HepG2 (cell line): ENCODE measurements around the gene KIF5B. TPM values are rescaled to one million over a fixed set of nuclear protein-coding genes. Genes with fewer than 3 reads are reported as not detected.

Source experiments
- ARNT ChIP-seq: fragments of 450-650 bp; IDR thresholded peaks from 2 replicates; pipeline ENCODE4 v1.6.1; 2017
- CHD4 ChIP-seq: fragments of 200-600 bp; sonication (generic); IDR thresholded peaks from 2 replicates; pipeline ENCODE4 v1.7.0; 2017; ENCODE audit warnings: mild to moderate bottlenecking, low read length, borderline replicate concordance
- CREM ChIP-seq, 2 experiments: sonication (generic) in 1 of 2; formaldehyde crosslinking in 1 of 2; IDR thresholded peaks; 2 replicates each; pipeline versions ENCODE4 v1.4.0 to v1.6.1; 2016 to 2020; ENCODE audit warnings: antibody characterized with exemption in 1 of 2, mild to moderate bottlenecking in 1 of 2, missing genetic modification reagents in 1 of 2
- FOXA1 ChIP-seq, 2 experiments: fragments of 450-650 bp in 1 of 2; sonication (generic) in 1 of 2; formaldehyde crosslinking in 1 of 2; IDR thresholded peaks; 2 replicates each; pipeline versions ENCODE4 v1.4.0 to v1.6.1; 2016 to 2020; ENCODE audit warnings: missing genetic modification reagents in 1 of 2
- FOXK2 ChIP-seq: fragments of 450-650 bp; IDR thresholded peaks from 2 replicates; pipeline ENCODE4 v1.6.1; 2016
- HDAC1 ChIP-seq: sonication (generic); formaldehyde crosslinking; IDR thresholded peaks from 2 replicates; pipeline ENCODE4 v1.5.1; 2020; ENCODE audit warnings: mild to moderate bottlenecking, missing genetic modification reagents
- HNRNPLL ChIP-seq: fragments of 200-400 bp; formaldehyde crosslinking; IDR thresholded peaks from 2 replicates; pipeline ENCODE4 v1.6.1; 2017; ENCODE audit warnings: mild to moderate bottlenecking, low read depth, low read length; ENCODE audit not compliant: poor library complexity, severe bottlenecking
- KDM2A ChIP-seq: sonication (generic); formaldehyde crosslinking; IDR thresholded peaks from 2 replicates; pipeline ENCODE4 v1.4.0; 2020; ENCODE audit warnings: low read depth, missing genetic modification reagents, borderline replicate concordance
- KLF16 ChIP-seq, 2 experiments: sonication (generic) in 1 of 2; formaldehyde crosslinking in 1 of 2; IDR thresholded peaks; 2 replicates each; pipeline versions ENCODE4 v1.6.1 to v1.8.0; 2016 to 2023; ENCODE audit warnings: missing genetic modification reagents in 2 of 2, missing compliant biosample characterization in 1 of 2
- NCOA2 ChIP-seq: sonication (generic); formaldehyde crosslinking; IDR thresholded peaks from 2 replicates; pipeline ENCODE4 v1.8.0; 2022; ENCODE audit warnings: inconsistent platforms
- NFRKB ChIP-seq: fragments of 450-650 bp; IDR thresholded peaks from 2 replicates; pipeline ENCODE4 v1.6.1; 2017
- NONO ChIP-seq, 2 experiments: fragments of 450-650 bp in 1 of 2; sonication (generic) in 1 of 2; formaldehyde crosslinking in 1 of 2; IDR thresholded peaks in 1 of 2; conservative IDR thresholded peaks in 1 of 2; 2 replicates each; pipeline versions ENCODE4 v1.6.1 to v1.8.0; 2017 to 2022; ENCODE audit warnings: mild to moderate bottlenecking in 1 of 2, missing genetic modification reagents in 1 of 2, moderate library complexity in 1 of 2
- POLR2AphosphoS2 ChIP-seq: IDR thresholded peaks from 2 replicates; pipeline ENCODE4 v1.6.1; 2011; ENCODE audit warnings: low read depth, low read length, improper control_type of control experiment
- TCF12 ChIP-seq, 2 experiments: fragments of 450-650 bp in 1 of 2; sonication (generic) in 1 of 2; formaldehyde crosslinking in 1 of 2; IDR thresholded peaks; 2 replicates each; pipeline versions ENCODE4 v1.6.1 to v1.8.0; 2017 to 2022; ENCODE audit warnings: antibody characterized with exemption in 1 of 2, mild to moderate bottlenecking in 1 of 2, missing genetic modification reagents in 1 of 2, moderate library complexity in 1 of 2
- ZBTB4 ChIP-seq: sonication (generic); formaldehyde crosslinking; IDR thresholded peaks from 2 replicates; pipeline ENCODE4 v1.4.0; 2020; ENCODE audit warnings: missing genetic modification reagents, mild to moderate bottlenecking, borderline replicate concordance
- ZFP1 ChIP-seq: IDR thresholded peaks from 2 replicates; pipeline ENCODE4 v1.6.1; 2016
- ZNF614 ChIP-seq: IDR thresholded peaks from 2 replicates; pipeline ENCODE4 v1.6.1; 2018; ENCODE audit warnings: missing biosample characterization, missing genetic modification reagents, inconsistent platforms, borderline replicate concordance
- polyA plus RNA-seq, 8 experiments: library from polyadenylated mRNA; depleted of rRNA in 3 of 8; stranded (reverse) in 7 of 8; unstranded in 1 of 8; fragments of >200 nt; fragmentation: Illumina TruSeq in 4 of 8; extraction: Trizol in 4 of 8; gene quantifications; 2 replicates each; pipeline versions ENCODE4 v1.2.1 to v1.2.3, GENCODE V29; 2011 to 2016; ENCODE audit warnings: low read depth in 4 of 8, missing spikeins in 1 of 8, mixed read lengths in 1 of 8; ENCODE audit not compliant: insufficient read depth in 1 of 8
- total RNA-seq, 5 experiments: library from RNA; depleted of rRNA; stranded (reverse); fragments of >200 nt; fragmentation: Illumina TruSeq; extraction: Trizol; gene quantifications; 2 replicates each; pipeline ENCODE4 v1.2.3, GENCODE V29; 2016; ENCODE audit warnings: low read depth in 1 of 5
- TF ChIP-seq, protein P1 (sequence below): sonication (generic); formaldehyde crosslinking; IDR thresholded peaks from 2 replicates; pipeline ENCODE4 v1.9.0; 2021; ENCODE audit warnings: missing genetic modification reagents, borderline replicate concordance
- TF ChIP-seq, protein P2 (sequence below): sonication (generic); formaldehyde crosslinking; IDR thresholded peaks from 2 replicates; pipeline ENCODE4 v1.5.0; 2020; ENCODE audit warnings: mild to moderate bottlenecking, missing genetic modification reagents

Gene KIF5B
- total and polyA plus RNA-seq, 2 of the 13 experiments (the other 11 are each of a cell fraction or from before 2014, with no cell fraction given), result 34.3 to 133 TPM

GRCh38 chr10:32104622-32105509 lies 48.6 kb upstream of the KIF5B start (continued):
- TF ChIP-seq, protein P1, sequence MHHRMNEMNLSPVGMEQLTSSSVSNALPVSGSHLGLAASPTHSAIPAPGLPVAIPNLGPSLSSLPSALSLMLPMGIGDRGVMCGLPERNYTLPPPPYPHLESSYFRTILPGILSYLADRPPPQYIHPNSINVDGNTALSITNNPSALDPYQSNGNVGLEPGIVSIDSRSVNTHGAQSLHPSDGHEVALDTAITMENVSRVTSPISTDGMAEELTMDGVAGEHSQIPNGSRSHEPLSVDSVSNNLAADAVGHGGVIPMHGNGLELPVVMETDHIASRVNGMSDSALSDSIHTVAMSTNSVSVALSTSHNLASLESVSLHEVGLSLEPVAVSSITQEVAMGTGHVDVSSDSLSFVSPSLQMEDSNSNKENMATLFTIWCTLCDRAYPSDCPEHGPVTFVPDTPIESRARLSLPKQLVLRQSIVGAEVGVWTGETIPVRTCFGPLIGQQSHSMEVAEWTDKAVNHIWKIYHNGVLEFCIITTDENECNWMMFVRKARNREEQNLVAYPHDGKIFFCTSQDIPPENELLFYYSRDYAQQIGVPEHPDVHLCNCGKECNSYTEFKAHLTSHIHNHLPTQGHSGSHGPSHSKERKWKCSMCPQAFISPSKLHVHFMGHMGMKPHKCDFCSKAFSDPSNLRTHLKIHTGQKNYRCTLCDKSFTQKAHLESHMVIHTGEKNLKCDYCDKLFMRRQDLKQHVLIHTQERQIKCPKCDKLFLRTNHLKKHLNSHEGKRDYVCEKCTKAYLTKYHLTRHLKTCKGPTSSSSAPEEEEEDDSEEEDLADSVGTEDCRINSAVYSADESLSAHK (CRISPR knock-in tag), result no peak
- no peak for TF ChIP-seq TCF12 (IDR thresholded peaks at IDR 0.05)
- no peak for TF ChIP-seq TCF12 (CRISPR knock-in tag; IDR thresholded peaks at IDR 0.05)
- TF ChIP-seq ARNT, result no peak
- no peak for TF ChIP-seq NFRKB
- no peak for TF ChIP-seq ZBTB4 (CRISPR knock-in tag)
- peak; percentile 18; the same call in 1 of the 2 replicates for TF ChIP-seq CREM (IDR thresholded peaks at IDR 0.05)
- no peak for TF ChIP-seq CREM (CRISPR knock-in tag; IDR thresholded peaks at IDR 0.05)
- no peak for TF ChIP-seq KDM2A
- no peak for TF ChIP-seq HDAC1
- TF ChIP-seq, protein P2, sequence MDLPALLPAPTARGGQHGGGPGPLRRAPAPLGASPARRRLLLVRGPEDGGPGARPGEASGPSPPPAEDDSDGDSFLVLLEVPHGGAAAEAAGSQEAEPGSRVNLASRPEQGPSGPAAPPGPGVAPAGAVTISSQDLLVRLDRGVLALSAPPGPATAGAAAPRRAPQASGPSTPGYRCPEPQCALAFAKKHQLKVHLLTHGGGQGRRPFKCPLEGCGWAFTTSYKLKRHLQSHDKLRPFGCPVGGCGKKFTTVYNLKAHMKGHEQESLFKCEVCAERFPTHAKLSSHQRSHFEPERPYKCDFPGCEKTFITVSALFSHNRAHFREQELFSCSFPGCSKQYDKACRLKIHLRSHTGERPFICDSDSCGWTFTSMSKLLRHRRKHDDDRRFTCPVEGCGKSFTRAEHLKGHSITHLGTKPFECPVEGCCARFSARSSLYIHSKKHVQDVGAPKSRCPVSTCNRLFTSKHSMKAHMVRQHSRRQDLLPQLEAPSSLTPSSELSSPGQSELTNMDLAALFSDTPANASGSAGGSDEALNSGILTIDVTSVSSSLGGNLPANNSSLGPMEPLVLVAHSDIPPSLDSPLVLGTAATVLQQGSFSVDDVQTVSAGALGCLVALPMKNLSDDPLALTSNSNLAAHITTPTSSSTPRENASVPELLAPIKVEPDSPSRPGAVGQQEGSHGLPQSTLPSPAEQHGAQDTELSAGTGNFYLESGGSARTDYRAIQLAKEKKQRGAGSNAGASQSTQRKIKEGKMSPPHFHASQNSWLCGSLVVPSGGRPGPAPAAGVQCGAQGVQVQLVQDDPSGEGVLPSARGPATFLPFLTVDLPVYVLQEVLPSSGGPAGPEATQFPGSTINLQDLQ (CRISPR knock-in tag), result no peak
- TF ChIP-seq NCOA2, result peak; percentile 42
- peak; percentile 51; the same call in 1 of the 2 replicates for TF ChIP-seq CHD4
- TF ChIP-seq FOXK2, result no peak
- TF ChIP-seq ZNF614 (CRISPR knock-in tag), result no peak
- TF ChIP-seq KLF16 (CRISPR knock-in tag; IDR thresholded peaks at IDR 0.05), result no peak
- peak; percentile 20; the same call in 1 of the 2 replicates for TF ChIP-seq ZFP1
- TF ChIP-seq HNRNPLL, result no peak
- no peak for TF ChIP-seq POLR2AphosphoS2
- TF ChIP-seq NONO (IDR thresholded peaks at IDR 0.05), result no peak
- TF ChIP-seq NONO (CRISPR knock-in tag; conservative IDR thresholded peaks at IDR 0.05), result no peak
- TF ChIP-seq FOXA1 (IDR thresholded peaks at IDR 0.05), result no peak
- TF ChIP-seq FOXA1 (CRISPR knock-in tag; IDR thresholded peaks at IDR 0.05), result 0 out of 2 replicates have a peak, but pooled peaks have one; percentile 5
